Measurements from ENCODE around the gene LINC00305.

LINC00305 gene

GRCh38 chr18:64148988-64149387 is at the start of gene LINC00305:
LINC00305 (minus strand) TSS chr18:64149088.
- Histone ChIP-seq H3K9me3 (ENCODE audit: control insufficient read depth, low read length) (no peaks in the 10 kb centered on the region), H3K27me3 (ENCODE audit: control insufficient read depth, insufficient read depth, low read length) (no peaks in the 10 kb centered on the region), H3K4me3 (ENCODE audit: low read length) (no peak within 1 kb of the TSS), H3K4me1 (ENCODE audit: control insufficient read depth, insufficient read depth, low read length) (no peaks in the 10 kb centered on the region), H3K36me3 (ENCODE audit: control insufficient read depth, insufficient read depth, low read length) (no peaks in the 10 kb centered on the region), H3K9ac (ENCODE audit: low read length) (no peak within 1 kb of the TSS)

GRCh38 chr18:64191069-64191468 is 42.2 kb upstream of the LINC00305 start:
- no peaks in the 10 kb centered on the region for H3K27me3 ChIP-seq (ENCODE audit: control insufficient read depth, insufficient read depth, low read length)
- no peak overlapping the region for H3K4me3 ChIP-seq (ENCODE audit: low read length)
- H3K9ac ChIP-seq (ENCODE audit: low read length) = no peak overlapping the region
- no peaks in the 10 kb centered on the region for H3K4me1 ChIP-seq (ENCODE audit: control insufficient read depth, insufficient read depth, low read length)
- no peaks in the 10 kb centered on the region for H3K36me3 ChIP-seq (ENCODE audit: control insufficient read depth, insufficient read depth, low read length)
- no peaks in the 10 kb centered on the region for H3K9me3 ChIP-seq (ENCODE audit: control insufficient read depth, low read length)

GRCh38 chr18:64185987-64186386 is 37.1 kb upstream of the LINC00305 start:
- Histone ChIP-seq H3K36me3 (ENCODE audit: control insufficient read depth, insufficient read depth, low read length) (no peaks in the 10 kb centered on the region), H3K27me3 (ENCODE audit: control insufficient read depth, insufficient read depth, low read length) (no peaks in the 10 kb centered on the region), H3K4me3 (ENCODE audit: low read length) (no peak overlapping the region), H3K9ac (ENCODE audit: low read length) (no peak overlapping the region), H3K9me3 (ENCODE audit: control insufficient read depth, low read length) (no peaks in the 10 kb centered on the region), H3K4me1 (ENCODE audit: control insufficient read depth, insufficient read depth, low read length) (no peaks in the 10 kb centered on the region)

GRCh38 chr18:64183665-64184064 is 34.8 kb upstream of the LINC00305 start:
- Histone ChIP-seq H3K4me3 (ENCODE audit: low read length) (no peak overlapping the region), H3K4me1 (ENCODE audit: control insufficient read depth, insufficient read depth, low read length) (no peaks in the 10 kb centered on the region), H3K27me3 (ENCODE audit: control insufficient read depth, insufficient read depth, low read length) (no peaks in the 10 kb centered on the region), H3K9ac (ENCODE audit: low read length) (no peak overlapping the region), H3K9me3 (ENCODE audit: control insufficient read depth, low read length) (no peaks in the 10 kb centered on the region), H3K36me3 (ENCODE audit: control insufficient read depth, insufficient read depth, low read length) (no peaks in the 10 kb centered on the region)

- Histone ChIP-seq H3K36me3 (ENCODE audit: control insufficient read depth, insufficient read depth, low read length) (no peaks in the 10 kb centered on the region), H3K4me1 (ENCODE audit: control insufficient read depth, insufficient read depth, low read length) (no peaks in the 10 kb centered on the region), H3K4me3 (ENCODE audit: low read length) (no peak overlapping the region), H3K9me3 (ENCODE audit: control insufficient read depth, low read length) (no peaks in the 10 kb centered on the region), H3K27me3 (ENCODE audit: control insufficient read depth, insufficient read depth, low read length) (no peaks in the 10 kb centered on the region), H3K9ac (ENCODE audit: low read length) (no peak overlapping the region)
Observed at GRCh38 chr18:64180617-64181016, 31.7 kb upstream of the LINC00305 start.

- Histone ChIP-seq H3K27me3 (ENCODE audit: control insufficient read depth, insufficient read depth, low read length) (no peaks in the 10 kb centered on the region), H3K36me3 (ENCODE audit: control insufficient read depth, insufficient read depth, low read length) (no peaks in the 10 kb centered on the region), H3K9ac (ENCODE audit: low read length) (no peak overlapping the region), H3K4me1 (ENCODE audit: control insufficient read depth, insufficient read depth, low read length) (no peaks in the 10 kb centered on the region), H3K9me3 (ENCODE audit: control insufficient read depth, low read length) (no peaks in the 10 kb centered on the region), H3K4me3 (ENCODE audit: low read length) (no peak overlapping the region)
Observed at GRCh38 chr18:64180171-64180570, 31.3 kb upstream of the LINC00305 start.

- Histone ChIP-seq H3K4me3 (ENCODE audit: low read length) (no peak overlapping the region), H3K9ac (ENCODE audit: low read length) (no peak overlapping the region), H3K4me1 (ENCODE audit: control insufficient read depth, insufficient read depth, low read length) (no peaks in the 10 kb centered on the region), H3K36me3 (ENCODE audit: control insufficient read depth, insufficient read depth, low read length) (no peaks in the 10 kb centered on the region), H3K9me3 (ENCODE audit: control insufficient read depth, low read length) (no peaks in the 10 kb centered on the region), H3K27me3 (ENCODE audit: control insufficient read depth, insufficient read depth, low read length) (no peaks in the 10 kb centered on the region)
Observed at GRCh38 chr18:64179556-64180080, 30.7 kb upstream of the LINC00305 start.

- no peaks in the 10 kb centered on the region for H3K4me1 ChIP-seq (ENCODE audit: control insufficient read depth, insufficient read depth, low read length)
- no peaks in the 10 kb centered on the region for H3K9me3 ChIP-seq (ENCODE audit: control insufficient read depth, low read length)
- no peak overlapping the region for H3K4me3 ChIP-seq (ENCODE audit: low read length)
- no peaks in the 10 kb centered on the region for H3K36me3 ChIP-seq (ENCODE audit: control insufficient read depth, insufficient read depth, low read length)
- no peak overlapping the region for H3K9ac ChIP-seq (ENCODE audit: low read length)
- no peaks in the 10 kb centered on the region for H3K27me3 ChIP-seq (ENCODE audit: control insufficient read depth, insufficient read depth, low read length)
Observed at GRCh38 chr18:64178860-64179259, 30.0 kb upstream of the LINC00305 start.

- no peak overlapping the region for H3K4me3 ChIP-seq (ENCODE audit: low read length)
- no peak overlapping the region for H3K9ac ChIP-seq (ENCODE audit: low read length)
Observed at GRCh38 chr18:64175432-64175831, 26.5 kb upstream of the LINC00305 start.

GRCh38 chr18:64171576-64171975 is 22.7 kb upstream of the LINC00305 start:
- H3K4me1 ChIP-seq (ENCODE audit: control insufficient read depth, insufficient read depth, low read length) = no peaks in the 10 kb centered on the region
- H3K9me3 ChIP-seq (ENCODE audit: control insufficient read depth, low read length) = no peaks in the 10 kb centered on the region
- H3K36me3 ChIP-seq (ENCODE audit: control insufficient read depth, insufficient read depth, low read length) = no peaks in the 10 kb centered on the region
- no peak overlapping the region for H3K9ac ChIP-seq (ENCODE audit: low read length)
- no peaks in the 10 kb centered on the region for H3K27me3 ChIP-seq (ENCODE audit: control insufficient read depth, insufficient read depth, low read length)
- H3K4me3 ChIP-seq (ENCODE audit: low read length) = no peak overlapping the region

More at GRCh38 chr18:64175432-64175831, 26.5 kb upstream of the LINC00305 start:
- Histone ChIP-seq H3K27me3 (ENCODE audit: control insufficient read depth, insufficient read depth, low read length) (no peaks in the 10 kb centered on the region), H3K9me3 (ENCODE audit: control insufficient read depth, low read length) (no peaks in the 10 kb centered on the region), H3K4me1 (ENCODE audit: control insufficient read depth, insufficient read depth, low read length) (no peaks in the 10 kb centered on the region), H3K36me3 (ENCODE audit: control insufficient read depth, insufficient read depth, low read length) (no peaks in the 10 kb centered on the region)

- Histone ChIP-seq H3K27me3 (ENCODE audit: control insufficient read depth, insufficient read depth, low read length) (no peaks in the 10 kb centered on the region), H3K36me3 (ENCODE audit: control insufficient read depth, insufficient read depth, low read length) (no peaks in the 10 kb centered on the region), H3K9me3 (ENCODE audit: control insufficient read depth, low read length) (no peaks in the 10 kb centered on the region), H3K4me3 (ENCODE audit: low read length) (no peak overlapping the region), H3K4me1 (ENCODE audit: control insufficient read depth, insufficient read depth, low read length) (no peaks in the 10 kb centered on the region), H3K9ac (ENCODE audit: low read length) (no peak overlapping the region)
Observed at GRCh38 chr18:64167408-64167925, 18.6 kb upstream of the LINC00305 start.

- H3K27me3 ChIP-seq (ENCODE audit: control insufficient read depth, insufficient read depth, low read length) = no peaks in the 10 kb centered on the region
- H3K36me3 ChIP-seq (ENCODE audit: control insufficient read depth, insufficient read depth, low read length) = no peaks in the 10 kb centered on the region
- H3K9me3 ChIP-seq (ENCODE audit: control insufficient read depth, low read length) = no peaks in the 10 kb centered on the region
- H3K4me3 ChIP-seq (ENCODE audit: low read length) = no peak overlapping the region
- H3K9ac ChIP-seq (ENCODE audit: low read length) = no peak overlapping the region
- H3K4me1 ChIP-seq (ENCODE audit: control insufficient read depth, insufficient read depth, low read length) = no peaks in the 10 kb centered on the region
Observed at GRCh38 chr18:64165906-64166305, 17.0 kb upstream of the LINC00305 start.

- Histone ChIP-seq H3K27me3 (ENCODE audit: control insufficient read depth, insufficient read depth, low read length) (no peaks in the 10 kb centered on the region), H3K4me1 (ENCODE audit: control insufficient read depth, insufficient read depth, low read length) (no peaks in the 10 kb centered on the region), H3K36me3 (ENCODE audit: control insufficient read depth, insufficient read depth, low read length) (no peaks in the 10 kb centered on the region), H3K9ac (ENCODE audit: low read length) (no peak overlapping the region), H3K4me3 (ENCODE audit: low read length) (no peak overlapping the region), H3K9me3 (ENCODE audit: control insufficient read depth, low read length) (no peaks in the 10 kb centered on the region)
Observed at GRCh38 chr18:64164883-64165282, 16.0 kb upstream of the LINC00305 start.

Measured in mucosa of stomach (tissue), 1 donor.